GM21447 (cell line): ENCODE measurements around the gene VPS35.
A peak's percentile ranks its signal among the peaks of the same experiment; 100 is the strongest.
"Not testable (repeated sequence)": the region's sequence is repeated elsewhere in the genome, so short reads cannot be mapped to it uniquely, and the experiment has no call there.

ENCODE experiments used
- ATAC-seq: cut with Tn5 transposase; IDR thresholded peaks from one replicate; pipeline ENCODE4 v1.9.1; 2021; ENCODE audit not compliant: unreplicated experiment

Gene VPS35

DNA sequence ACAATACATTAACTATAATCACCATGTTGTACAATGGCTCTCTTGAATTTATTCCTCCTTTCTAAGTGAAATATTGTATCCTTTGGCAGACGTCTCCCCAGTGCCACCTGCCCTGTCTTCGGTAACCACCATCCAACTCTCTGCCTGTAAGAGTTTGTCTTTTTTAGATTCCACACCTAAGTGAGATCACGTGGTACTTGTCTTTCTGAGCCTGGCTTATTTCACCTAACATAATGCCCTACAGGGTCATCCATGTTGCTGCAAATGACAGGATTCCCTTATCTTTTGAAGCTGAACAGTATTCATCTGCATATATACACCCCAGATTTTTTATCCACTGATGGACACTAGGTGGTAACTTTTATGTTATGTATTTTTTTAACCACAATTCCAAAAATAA lies 24.7 kb upstream of the VPS35 start:
- no peak for ATAC-seq

DNA sequence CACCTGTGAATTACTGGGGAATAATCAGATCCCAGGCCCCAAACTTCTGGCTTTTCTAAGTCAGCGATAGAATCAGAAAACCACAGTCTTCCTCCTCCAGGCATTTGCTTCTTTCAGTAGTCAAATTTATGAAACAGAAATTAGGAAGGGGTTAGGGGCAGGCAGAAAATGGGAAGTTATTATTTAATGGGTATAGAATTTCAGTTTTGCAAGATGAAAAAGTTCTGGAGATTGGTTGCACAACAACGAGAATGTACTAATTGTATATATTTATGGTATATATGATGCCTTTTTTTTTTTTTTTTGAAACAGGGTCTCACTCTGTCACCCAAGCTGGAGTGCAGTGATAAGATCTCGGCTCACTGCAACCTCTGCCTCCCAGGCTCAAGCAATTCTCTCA lies 23.9 kb upstream of the VPS35 start:
- ATAC-seq = no peak

DNA sequence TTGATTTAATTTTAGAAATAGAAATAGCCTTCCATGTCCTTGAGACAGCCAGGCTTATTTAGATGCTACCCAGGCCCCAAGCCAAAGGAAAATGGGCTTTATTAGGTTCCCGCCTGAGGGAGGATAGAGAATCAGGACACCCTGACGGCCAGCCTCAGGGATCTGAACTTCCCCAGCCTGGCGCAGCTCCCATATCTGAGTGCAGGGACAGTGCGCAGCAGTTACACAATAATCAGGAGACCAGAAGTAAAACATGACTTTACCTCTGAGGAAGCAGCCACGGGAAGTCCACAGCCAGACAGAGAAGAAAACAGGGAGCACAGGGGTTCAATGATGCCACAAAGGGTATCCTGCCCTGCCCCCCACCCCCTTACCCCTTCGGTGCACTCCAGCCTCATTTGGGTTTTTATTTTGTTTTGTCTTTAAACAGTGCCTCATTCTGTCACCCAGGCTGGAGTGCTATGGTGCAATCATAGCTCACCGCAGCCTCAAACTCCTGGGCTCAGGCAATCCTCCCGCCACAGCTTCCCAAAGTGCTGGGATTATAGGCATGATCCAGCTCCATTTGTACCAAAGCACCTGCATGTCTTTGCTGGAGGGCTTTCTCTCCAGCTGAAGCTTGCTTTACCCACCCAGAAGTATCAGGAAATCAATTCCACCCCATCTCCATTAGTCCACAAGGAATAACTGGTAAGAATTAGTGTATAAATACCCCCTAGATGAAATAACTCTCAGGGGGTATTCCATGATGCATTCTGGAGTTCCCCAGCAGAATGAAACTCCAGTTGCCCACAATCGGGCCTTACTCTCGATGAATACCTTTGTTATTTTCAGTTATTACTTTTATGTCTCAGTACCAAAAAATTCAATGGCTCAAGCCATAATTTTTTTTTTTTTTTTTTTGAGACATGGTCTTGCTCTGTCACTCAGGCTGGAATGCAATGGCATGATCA lies 22.4 kb upstream of the VPS35 start:
- no peak for ATAC-seq

DNA sequence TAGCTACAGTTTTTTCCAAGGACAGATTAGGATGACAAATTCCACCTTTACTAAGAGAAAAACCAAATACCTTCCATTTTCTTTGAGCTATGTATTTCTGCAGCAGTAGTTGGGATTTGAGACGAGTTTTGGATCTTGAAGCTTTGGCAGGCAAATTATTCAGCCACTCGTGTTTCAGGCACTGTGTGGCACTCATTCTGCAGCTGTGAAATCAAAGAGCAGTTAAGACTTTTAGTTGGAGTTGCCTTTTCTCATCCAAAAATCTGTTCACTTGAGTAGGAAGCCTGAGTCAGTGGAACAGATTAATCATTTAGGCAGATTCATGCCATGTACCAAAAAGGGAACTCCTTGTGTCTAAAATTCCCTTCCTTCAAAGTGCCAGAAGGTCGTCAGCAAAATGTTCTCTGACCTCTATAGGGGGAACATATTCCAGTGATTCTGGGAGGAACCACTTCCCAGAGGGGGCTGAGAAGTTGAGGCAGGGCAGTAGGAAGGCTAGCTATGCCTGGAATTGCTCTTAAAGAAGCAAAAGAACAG lies 20.6 kb upstream of the VPS35 start:
- ATAC-seq = no peak

DNA sequence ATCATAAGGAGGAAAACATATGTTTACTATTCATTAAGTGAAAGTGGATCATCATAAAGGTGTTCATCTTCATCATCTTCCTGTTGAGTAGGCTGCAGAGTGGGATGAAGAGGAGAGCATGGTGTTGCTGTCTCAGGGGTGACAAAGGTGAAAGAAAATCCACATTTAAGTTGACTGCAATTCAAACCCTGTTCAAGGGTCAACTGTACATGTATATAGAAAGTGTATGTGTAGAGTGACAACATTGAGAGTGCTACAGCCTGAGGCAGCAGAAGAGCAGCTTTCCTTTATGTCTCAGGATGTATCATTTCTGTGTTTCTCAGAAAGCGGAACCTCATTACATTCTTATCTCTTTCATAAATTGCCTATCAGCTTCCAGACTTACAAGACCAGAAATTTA lies 17.7 kb upstream of the VPS35 start:
- no peak for ATAC-seq

DNA sequence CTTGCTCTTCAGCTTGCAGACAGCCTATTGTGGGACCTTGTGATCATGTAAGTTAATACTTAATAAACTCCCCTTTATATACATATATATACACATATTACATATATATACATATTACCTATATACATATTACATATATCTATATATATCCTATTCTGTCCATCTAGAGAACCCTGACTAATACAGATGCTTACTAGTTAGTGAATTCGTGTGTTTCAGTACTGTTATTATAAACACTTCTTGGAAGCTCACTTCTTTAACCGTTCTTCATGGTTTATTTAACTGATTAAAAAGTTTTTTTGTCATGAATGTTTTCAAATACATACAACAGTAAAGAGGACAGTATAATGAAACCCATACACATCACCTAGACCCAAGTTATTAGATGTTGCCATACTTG lies 13.1 kb upstream of the VPS35 start:
- ATAC-seq = no peak

DNA sequence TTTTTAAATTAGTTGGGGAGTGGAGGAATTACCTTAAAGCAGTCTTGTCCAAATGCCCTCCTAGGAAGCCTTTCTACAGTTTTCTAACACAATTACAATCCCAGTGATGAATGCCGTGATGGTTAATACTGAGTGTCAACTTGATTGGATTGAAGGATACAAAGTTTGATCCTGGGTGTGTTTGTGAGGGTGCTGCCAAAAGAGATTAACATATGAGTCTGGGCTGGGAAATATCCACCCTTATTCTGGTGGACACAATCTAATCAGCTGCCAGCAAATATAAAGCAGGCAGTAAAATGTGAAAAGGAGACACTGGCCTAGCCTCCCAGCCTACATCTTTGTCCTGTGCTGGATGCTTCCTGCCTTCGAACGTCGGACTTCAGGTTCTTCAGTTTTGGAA lies 12.6 kb upstream of the VPS35 start:
- no peak for ATAC-seq

DNA sequence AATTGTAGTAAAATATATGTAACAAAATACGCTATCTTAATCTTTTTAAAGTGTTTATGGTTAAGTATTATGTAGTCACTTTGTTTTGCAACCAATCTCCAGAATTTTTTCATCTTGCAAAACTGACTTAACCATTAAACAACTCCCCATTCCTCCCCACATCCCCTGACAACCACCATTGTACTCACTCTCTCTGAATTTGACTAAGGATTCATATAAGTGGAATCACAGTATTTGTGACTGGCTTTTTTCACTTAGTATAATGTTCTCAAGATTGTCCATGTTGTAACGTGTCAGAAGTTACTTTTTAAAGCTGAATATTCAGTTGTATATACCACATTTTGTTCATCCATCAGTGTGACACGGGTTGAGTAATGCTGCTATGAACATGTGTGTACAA lies 11.1 kb upstream of the VPS35 start:
- ATAC-seq = no peak

DNA sequence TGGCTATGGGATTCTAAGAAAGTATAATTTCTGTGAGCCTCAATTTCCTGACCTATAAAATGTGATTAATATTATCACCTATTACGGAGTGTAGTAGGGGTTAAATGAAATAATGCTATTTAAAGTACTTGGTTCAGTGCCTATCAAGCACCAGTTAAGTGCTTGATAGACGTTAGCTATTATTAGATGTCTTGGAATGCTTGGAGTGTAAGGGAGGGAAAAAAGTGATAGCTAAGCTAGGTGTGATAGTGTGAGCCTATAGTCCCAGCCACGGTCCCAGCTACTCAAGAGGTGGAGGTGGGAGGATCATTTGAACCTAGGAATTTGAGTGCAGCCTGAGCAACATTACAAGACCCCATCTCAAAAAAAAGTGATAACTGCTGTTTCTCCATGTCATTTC lies 8.0 kb upstream of the VPS35 start:
- ATAC-seq = no peak

DNA sequence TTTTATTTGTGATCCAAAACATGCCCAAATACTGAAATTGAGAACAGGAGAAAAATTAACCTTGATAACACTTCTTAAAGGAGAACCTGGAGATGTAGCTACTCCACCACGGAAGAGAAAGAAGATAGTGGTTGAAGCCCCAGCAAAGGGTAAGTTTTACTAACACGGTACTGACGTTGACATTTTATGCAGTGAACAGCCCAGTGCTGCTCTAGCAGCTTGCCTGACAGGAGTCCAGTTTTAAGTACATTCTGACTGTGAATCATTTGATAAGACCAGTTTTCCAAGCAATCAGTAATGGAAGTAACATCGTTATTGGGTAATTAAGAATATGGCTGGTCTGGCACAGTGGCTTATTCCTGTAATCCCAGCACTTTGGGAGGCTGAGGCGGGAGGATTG lies 7.0 kb upstream of the VPS35 start:
- ATAC-seq = no peak

DNA sequence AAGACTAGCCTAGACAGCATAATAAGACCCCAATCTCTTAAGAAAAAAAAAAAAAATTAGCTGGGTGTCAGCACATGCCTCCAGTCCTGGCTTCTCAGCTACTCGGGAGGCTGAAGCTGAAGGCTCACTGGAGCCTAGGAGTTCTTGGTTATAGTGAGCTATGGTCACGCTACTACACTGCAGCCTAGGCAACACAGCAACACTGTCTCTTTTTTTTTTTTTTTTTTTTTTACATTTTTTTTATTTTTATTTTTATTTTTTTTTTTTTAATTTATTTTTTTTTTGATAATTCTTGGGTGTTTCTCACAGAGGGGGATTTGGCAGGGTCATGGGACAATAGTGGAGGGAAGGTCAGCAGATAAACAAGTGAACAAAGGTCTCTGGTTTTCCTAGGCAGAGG lies 4.6 kb upstream of the VPS35 start:
- ATAC-seq = no peak

DNA sequence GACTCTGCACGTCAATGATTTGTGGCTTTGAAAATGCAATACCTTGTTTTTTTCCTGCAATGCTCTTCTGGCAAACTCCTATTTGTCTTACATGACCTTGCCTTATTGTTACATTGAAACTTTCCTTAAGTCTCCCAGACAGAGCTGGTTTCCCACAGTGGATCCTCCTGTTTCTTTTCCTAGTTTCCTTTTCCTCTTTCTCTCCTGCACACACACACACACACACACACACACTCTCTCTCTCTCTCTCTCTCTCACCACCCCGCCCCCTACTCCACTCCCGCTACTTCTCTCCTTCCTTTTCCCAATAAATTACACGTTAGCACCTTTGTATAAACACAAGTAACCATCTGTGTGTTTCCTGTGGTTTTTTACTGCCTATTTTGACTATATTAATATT lies 2.7 kb upstream of the VPS35 start:
- ATAC-seq = no peak

DNA sequence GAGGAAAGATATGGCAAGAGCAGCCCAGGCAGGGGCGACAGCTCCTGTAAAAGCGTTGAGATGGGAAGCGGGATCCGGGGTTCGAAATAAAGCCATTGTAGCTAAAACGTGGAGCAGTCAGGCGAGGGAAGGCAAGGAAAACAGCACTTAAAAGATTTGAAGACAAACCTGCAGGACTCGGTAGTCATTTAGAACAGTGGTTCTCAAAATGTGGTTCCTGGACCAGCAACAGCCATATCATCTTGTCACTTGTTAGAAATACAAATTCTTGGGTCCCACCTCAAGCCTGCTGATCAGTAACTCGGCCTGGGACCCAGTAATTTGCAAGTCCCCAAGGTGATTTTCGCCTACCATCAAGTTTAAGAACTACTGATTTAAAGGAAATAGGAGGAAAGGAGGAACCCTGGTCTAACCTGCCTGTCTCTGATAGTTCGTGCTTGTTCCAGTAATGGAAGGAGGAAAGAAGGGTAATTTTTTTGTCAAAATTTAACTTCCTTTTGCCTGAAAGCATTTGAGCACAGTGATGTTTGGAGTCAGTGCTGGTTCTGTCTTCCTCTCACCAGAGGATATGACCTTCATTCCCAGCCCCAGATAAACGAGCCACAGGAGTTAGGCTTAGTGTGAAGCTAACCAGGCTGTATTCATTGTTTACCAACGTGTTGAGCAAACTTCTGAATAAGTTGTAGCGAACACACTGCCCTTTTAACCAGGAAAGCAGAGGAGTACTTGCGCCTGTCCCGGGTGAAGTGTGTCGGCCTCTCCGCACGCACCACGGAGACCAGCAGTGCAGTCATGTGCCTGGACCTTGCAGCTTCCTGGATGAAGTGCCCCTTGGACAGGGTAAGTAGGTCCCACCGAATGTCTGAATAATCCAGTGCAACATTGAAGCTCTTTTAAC lies 1.6 kb upstream of the VPS35 start:
- no peak for ATAC-seq

DNA sequence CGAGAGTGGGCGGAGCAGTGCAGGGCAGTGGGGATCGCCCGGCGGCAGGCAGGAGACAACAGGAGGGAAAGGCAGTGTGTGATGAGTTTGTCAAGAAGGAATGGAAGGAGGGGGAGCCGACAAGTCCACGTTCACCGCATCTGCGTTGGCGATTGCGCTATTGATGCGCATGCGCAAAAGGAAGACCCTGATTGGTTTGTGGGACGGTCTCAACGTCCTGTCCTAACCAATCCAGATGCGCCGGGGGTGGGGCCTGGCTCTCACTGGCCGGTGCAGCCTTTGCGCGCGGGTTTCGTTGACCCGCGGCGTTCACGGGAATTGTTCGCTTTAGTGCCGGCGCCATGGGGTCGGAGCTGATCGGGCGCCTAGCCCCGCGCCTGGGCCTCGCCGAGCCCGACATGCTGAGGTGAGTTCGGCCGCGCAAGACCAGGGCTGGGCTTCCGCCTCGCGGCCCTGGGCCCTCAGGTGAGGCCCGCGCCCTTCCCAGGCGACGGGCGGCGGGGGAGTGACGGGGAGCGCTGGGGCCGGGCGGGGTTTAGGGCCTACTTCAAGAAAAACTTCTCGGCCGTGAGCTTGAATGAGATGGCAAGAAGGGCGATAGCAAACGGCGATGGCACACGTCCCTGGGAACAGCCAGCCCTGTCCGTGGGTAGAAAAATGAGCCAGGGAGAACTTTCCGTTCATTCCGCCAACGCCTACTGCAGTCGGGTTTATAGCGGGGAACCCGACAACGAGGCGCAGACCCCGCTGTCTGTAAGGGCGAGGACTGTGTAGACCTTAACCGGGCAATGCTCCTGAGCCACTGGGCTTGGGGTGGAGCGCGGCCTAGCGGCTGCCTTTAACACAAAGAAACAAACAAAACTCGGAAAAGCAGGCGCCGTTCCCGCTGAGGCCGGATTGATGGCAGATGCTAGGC lies 645 bp upstream of the VPS35 start, which contains the start of gene ORC6:
TSS of gene ORC6 (plus strand) at position 295 of the 916 bp plus-strand sequence. CDS start at position 342, 47 bp downstream.
- ATAC-seq = peak; percentile 69

DNA sequence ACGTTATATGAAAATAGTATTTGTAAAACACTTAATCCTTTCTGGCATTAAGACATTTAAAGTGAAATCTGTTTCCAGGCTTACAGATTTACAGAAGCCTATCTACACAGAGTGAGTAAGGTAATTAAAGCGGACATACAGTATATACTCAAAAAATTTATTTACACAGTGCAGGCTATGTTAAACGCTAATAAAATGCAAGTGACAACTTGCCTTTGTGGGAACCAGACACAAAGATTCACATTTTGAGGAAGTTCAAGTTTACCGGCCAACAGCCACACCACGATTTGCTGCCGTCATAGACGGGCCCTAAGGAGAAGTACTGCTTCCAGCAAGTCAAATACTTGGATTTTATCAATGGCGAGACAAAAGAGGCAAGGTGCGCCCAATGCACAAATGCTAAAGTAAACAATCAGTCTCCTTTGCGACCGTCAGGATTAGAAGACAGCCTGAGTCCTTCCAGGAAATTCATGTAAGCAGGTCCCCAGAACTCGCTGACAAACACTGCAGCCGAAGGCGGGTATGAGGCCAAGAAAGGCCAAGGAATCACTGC lies 801 bp downstream of the VPS35 start:
- no peak for ATAC-seq

DNA sequence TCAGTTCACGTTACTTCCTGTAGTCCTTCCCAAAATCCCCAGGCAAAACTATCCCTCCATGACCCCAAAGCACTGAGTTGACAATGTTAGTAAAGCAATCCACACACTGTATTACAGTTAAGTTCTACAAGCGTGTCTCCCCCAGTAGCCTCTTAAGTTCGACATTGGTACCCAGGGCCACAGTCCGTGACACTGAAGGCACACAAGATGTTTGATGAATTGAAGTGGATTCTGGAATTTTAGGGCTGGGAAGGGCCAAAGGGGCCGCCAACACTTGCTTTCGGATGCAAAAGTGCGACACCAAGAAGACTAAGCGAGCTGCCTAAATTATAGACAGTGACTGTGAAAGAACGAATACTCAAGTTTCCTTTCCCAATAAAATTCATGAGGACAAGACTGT lies 1.5 kb downstream of the VPS35 start:
- ATAC-seq = no peak

DNA sequence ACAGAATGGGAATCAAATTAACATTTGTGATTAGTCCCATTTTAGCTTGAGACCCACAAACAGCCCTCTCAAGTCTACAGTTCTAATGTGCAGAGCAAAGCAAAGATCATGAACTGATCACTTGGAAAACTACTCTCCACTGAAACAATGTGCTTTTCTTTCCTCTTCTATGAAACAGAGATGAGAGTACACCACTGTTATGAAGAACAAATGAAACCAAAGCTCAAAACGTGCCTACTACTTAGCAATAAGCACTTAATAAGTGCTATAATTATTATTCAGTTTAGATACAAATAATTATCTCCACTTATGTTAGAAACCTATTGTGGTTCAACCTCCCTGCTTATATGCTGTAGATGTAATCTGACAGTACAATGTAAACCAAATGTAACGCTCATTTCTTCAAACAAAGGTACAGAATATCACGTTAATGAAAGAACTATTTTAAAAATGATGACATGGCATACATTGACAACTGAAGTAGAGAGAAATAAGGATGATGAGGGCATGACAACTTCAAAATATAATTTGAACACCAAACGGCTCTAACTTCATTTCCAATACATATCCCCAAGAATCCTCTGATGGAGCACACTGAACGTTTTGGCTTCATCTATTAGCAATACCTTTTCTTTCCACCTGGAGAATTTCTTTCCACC lies 2.0 kb downstream of the VPS35 start:
- no peak for ATAC-seq

DNA sequence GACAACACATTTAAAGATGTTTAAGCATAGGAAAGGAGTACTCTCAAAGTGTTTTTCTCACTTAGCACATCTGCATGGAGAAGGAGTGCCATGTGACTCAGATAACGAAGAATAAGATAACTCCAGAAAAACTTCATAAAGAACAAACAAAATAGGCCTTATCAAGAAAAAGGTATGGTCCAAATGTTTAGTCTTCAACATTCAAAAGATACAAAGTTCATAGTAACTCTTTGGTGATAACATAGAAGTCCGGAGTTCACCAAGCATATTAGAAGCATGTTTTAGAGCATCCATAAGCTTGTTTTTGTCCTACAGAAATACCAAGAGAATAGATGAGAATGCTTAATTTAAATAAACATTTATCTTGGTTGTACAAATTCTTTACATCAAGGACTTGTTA lies 7.1 kb downstream of the VPS35 start:
- not testable (repeated sequence) for ATAC-seq

DNA sequence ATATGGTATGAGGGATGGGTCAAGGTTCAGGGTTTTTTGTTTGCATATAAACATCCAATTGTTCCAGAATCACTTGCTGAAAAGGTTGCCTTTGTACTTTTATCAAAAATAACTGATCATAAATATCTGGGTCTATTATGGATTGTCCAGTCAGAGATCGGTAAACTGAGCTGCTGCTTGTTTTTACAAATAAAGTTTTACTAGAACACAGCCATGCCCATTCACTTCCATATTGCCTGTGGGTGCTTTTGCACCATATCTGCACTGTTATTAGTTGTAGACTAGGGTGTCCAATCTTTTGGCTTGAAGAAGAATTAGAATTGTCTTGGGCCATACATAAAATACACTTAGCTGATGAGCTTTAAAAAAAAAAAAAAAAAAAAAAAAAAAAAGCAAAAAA lies 11.0 kb downstream of the VPS35 start:
- not testable (repeated sequence) for ATAC-seq
